ENCODE data around the gene GDE1. TPM values are rescaled to one million over a fixed set of nuclear protein-coding genes. Genes with fewer than 3 reads are reported as not detected.
A peak's percentile ranks its signal among the peaks of the same experiment; 100 is the strongest.

GDE1 gene
- total RNA-seq, 3 donors from 2014 or later, result 26.1 to 28.1 (median 26.2) TPM

- H3K9me3 Mint-ChIP-seq, result no peaks in the 10 kb centered on the region
- no peak for DNase-seq
- no peaks in the 10 kb centered on the region for H3K4me1 Mint-ChIP-seq (ENCODE audit: low read depth)
- no peak for ATAC-seq
- no peak overlapping the region for H3K4me3 Mint-ChIP-seq
- no peaks in the 10 kb centered on the region for H3K27me3 Mint-ChIP-seq (ENCODE audit: low read depth)
- H3K36me3 Mint-ChIP-seq (ENCODE audit: insufficient read depth), result peaks cover 42% of the 10 kb centered on the region
These were observed 18.5 kb upstream of the GDE1 start for GRCh38 chr16:19540241-19540970.

- Mint-ChIP-seq H3K36me3 (ENCODE audit: insufficient read depth) (peaks cover 41% of the 10 kb centered on the region), H3K9me3 (no peaks in the 10 kb centered on the region), H3K4me3 (no peak overlapping the region), H3K4me1 (ENCODE audit: low read depth) (peaks cover 2% of the 10 kb centered on the region), H3K27me3 (ENCODE audit: low read depth) (no peaks in the 10 kb centered on the region)
- ATAC-seq (no peak), DNase-seq (no peak)
These were observed 10.7 kb upstream of the GDE1 start for GRCh38 chr16:19532601-19533000.

- Mint-ChIP-seq H3K27me3 (ENCODE audit: low read depth) (no peaks in the 10 kb centered on the region), H3K36me3 (ENCODE audit: insufficient read depth) (peaks cover 27% of the 10 kb centered on the region), H3K4me3 (no peak overlapping the region), H3K4me1 (ENCODE audit: low read depth) (peaks cover 19% of the 10 kb centered on the region), H3K9me3 (no peaks in the 10 kb centered on the region)
- DNase-seq (no peak), ATAC-seq (no peak)
These were observed 6.8 kb upstream of the GDE1 start for GRCh38 chr16:19528666-19529065.

- H3K4me1 Mint-ChIP-seq (ENCODE audit: low read depth), result peaks cover 22% of the 10 kb centered on the region
- H3K36me3 Mint-ChIP-seq (ENCODE audit: insufficient read depth), result peaks cover 15% of the 10 kb centered on the region
- H3K4me3 Mint-ChIP-seq, result no peak overlapping the region
- H3K9me3 Mint-ChIP-seq, result no peaks in the 10 kb centered on the region
- no peaks in the 10 kb centered on the region for H3K27me3 Mint-ChIP-seq (ENCODE audit: low read depth)
- ATAC-seq (no peak), DNase-seq (no peak)
These were observed 5.3 kb upstream of the GDE1 start for GRCh38 chr16:19527161-19527560.

- H3K36me3 Mint-ChIP-seq (ENCODE audit: insufficient read depth), result peaks cover 13% of the 10 kb centered on the region
- H3K4me3 Mint-ChIP-seq, result peak overlapping the region; percentile 94
- no peak for DNase-seq
- ATAC-seq, result no peak
- H3K4me1 Mint-ChIP-seq (ENCODE audit: low read depth), result peaks cover 34% of the 10 kb centered on the region
- no peaks in the 10 kb centered on the region for H3K9me3 Mint-ChIP-seq
- no peaks in the 10 kb centered on the region for H3K27me3 Mint-ChIP-seq (ENCODE audit: low read depth)
These were observed 3.5 kb upstream of the GDE1 start for GRCh38 chr16:19525385-19525723.

- no peak for DNase-seq
- peaks cover 13% of the 10 kb centered on the region for H3K36me3 Mint-ChIP-seq (ENCODE audit: insufficient read depth)
- ATAC-seq, result no peak
- no peaks in the 10 kb centered on the region for H3K9me3 Mint-ChIP-seq
- H3K4me3 Mint-ChIP-seq, result peak overlapping the region; percentile 94
- H3K4me1 Mint-ChIP-seq (ENCODE audit: low read depth), result peaks cover 38% of the 10 kb centered on the region
- H3K27me3 Mint-ChIP-seq (ENCODE audit: low read depth), result no peaks in the 10 kb centered on the region
These were observed 2.9 kb upstream of the GDE1 start for GRCh38 chr16:19524616-19525384.

- DNase-seq (no peak), ATAC-seq (no peak)
- Mint-ChIP-seq H3K4me3 (peak overlapping the region; percentile 94), H3K27me3 (ENCODE audit: low read depth) (no peaks in the 10 kb centered on the region), H3K36me3 (ENCODE audit: insufficient read depth) (peaks cover 13% of the 10 kb centered on the region), H3K4me1 (ENCODE audit: low read depth) (peaks cover 42% of the 10 kb centered on the region), H3K9me3 (no peaks in the 10 kb centered on the region)
These were observed 2.4 kb upstream of the GDE1 start for GRCh38 chr16:19524356-19524615.

- H3K27me3 Mint-ChIP-seq (ENCODE audit: low read depth), result no peaks in the 10 kb centered on the region
- H3K4me1 Mint-ChIP-seq (ENCODE audit: low read depth), result peaks cover 46% of the 10 kb centered on the region
- peak; percentile 92 for DNase-seq
- H3K4me3 Mint-ChIP-seq, result peak within 1 kb of the TSS; percentile 94
- peak; percentile 88 to 89 for ATAC-seq
- no peaks in the 10 kb centered on the region for H3K9me3 Mint-ChIP-seq
- H3K36me3 Mint-ChIP-seq (ENCODE audit: insufficient read depth), result peaks cover 10% of the 10 kb centered on the region
These were observed 1.9 kb upstream of the GDE1 start, which contains the start of gene CCP110 for GRCh38 chr16:19523559-19524355. Gene CCP110 (plus strand): TSS chr16:19523942. CDS start chr16:19527882, 3,940 bp downstream.

GRCh38 chr16:19523184-19523558 is 1.3 kb upstream of the GDE1 start:
- Mint-ChIP-seq H3K27me3 (ENCODE audit: low read depth) (no peaks in the 10 kb centered on the region), H3K4me1 (ENCODE audit: low read depth) (peaks cover 52% of the 10 kb centered on the region), H3K4me3 (no peak overlapping the region), H3K9me3 (no peaks in the 10 kb centered on the region), H3K36me3 (ENCODE audit: insufficient read depth) (peaks cover 5% of the 10 kb centered on the region)
- no peak for ATAC-seq
- DNase-seq, result no peak

GRCh38 chr16:19522760-19523159 is 862 bp upstream of the GDE1 start:
- H3K36me3 Mint-ChIP-seq (ENCODE audit: insufficient read depth), result peaks cover 1% of the 10 kb centered on the region
- ATAC-seq (no peak), DNase-seq (no peak)
- no peaks in the 10 kb centered on the region for H3K9me3 Mint-ChIP-seq
- H3K4me3 Mint-ChIP-seq, result no peak overlapping the region
- H3K4me1 Mint-ChIP-seq (ENCODE audit: low read depth), result peaks cover 52% of the 10 kb centered on the region
- no peaks in the 10 kb centered on the region for H3K27me3 Mint-ChIP-seq (ENCODE audit: low read depth)

GRCh38 chr16:19522397-19522732 is 467 bp upstream of the GDE1 start:
- Mint-ChIP-seq H3K4me3 (peak overlapping the region; percentile 97), H3K27me3 (ENCODE audit: low read depth) (no peaks in the 10 kb centered on the region), H3K36me3 (ENCODE audit: insufficient read depth) (no peaks in the 10 kb centered on the region), H3K9me3 (no peaks in the 10 kb centered on the region), H3K4me1 (ENCODE audit: low read depth) (peaks cover 56% of the 10 kb centered on the region)
- no peak for DNase-seq
- ATAC-seq, result no peak

- Mint-ChIP-seq H3K4me3 (peak overlapping the region; percentile 97), H3K36me3 (ENCODE audit: insufficient read depth) (peaks cover 10% of the 10 kb centered on the region), H3K27me3 (ENCODE audit: low read depth) (no peaks in the 10 kb centered on the region), H3K9me3 (no peaks in the 10 kb centered on the region), H3K4me1 (ENCODE audit: low read depth) (peaks cover 58% of the 10 kb centered on the region)
- ATAC-seq (no peak), DNase-seq (no peak)
These were observed 1.0 kb downstream of the GDE1 start for GRCh38 chr16:19520861-19521331.

- DNase-seq (no peak), ATAC-seq (no peak)
- Mint-ChIP-seq H3K4me1 (ENCODE audit: low read depth) (peaks cover 47% of the 10 kb centered on the region), H3K27me3 (ENCODE audit: low read depth) (no peaks in the 10 kb centered on the region), H3K9me3 (no peaks in the 10 kb centered on the region), H3K4me3 (no peak overlapping the region), H3K36me3 (ENCODE audit: insufficient read depth) (peaks cover 15% of the 10 kb centered on the region)
These were observed 3.5 kb downstream of the GDE1 start for GRCh38 chr16:19518388-19518787.

- H3K9me3 Mint-ChIP-seq, result no peaks in the 10 kb centered on the region
- H3K4me1 Mint-ChIP-seq (ENCODE audit: low read depth), result peaks cover 49% of the 10 kb centered on the region
- no peak overlapping the region for H3K4me3 Mint-ChIP-seq
- ATAC-seq (no peak), DNase-seq (no peak)
- peaks cover 22% of the 10 kb centered on the region for H3K36me3 Mint-ChIP-seq (ENCODE audit: insufficient read depth)
- H3K27me3 Mint-ChIP-seq (ENCODE audit: low read depth), result no peaks in the 10 kb centered on the region
These were observed 4.3 kb downstream of the GDE1 start for GRCh38 chr16:19517424-19518089.
